GM19043 (cell line): ENCODE data around the gene FMO5.
"Not testable (repeated sequence)": the region's sequence is repeated elsewhere in the genome, so short reads cannot be mapped to it uniquely, and the experiment has no call there.

ENCODE experiments used
- ATAC-seq: cut with Tn5 transposase; IDR thresholded peaks from one replicate; pipeline ENCODE4 v1.9.1; 2021; ENCODE audit warnings: low read depth; ENCODE audit not compliant: unreplicated experiment

FMO5 gene

DNA sequence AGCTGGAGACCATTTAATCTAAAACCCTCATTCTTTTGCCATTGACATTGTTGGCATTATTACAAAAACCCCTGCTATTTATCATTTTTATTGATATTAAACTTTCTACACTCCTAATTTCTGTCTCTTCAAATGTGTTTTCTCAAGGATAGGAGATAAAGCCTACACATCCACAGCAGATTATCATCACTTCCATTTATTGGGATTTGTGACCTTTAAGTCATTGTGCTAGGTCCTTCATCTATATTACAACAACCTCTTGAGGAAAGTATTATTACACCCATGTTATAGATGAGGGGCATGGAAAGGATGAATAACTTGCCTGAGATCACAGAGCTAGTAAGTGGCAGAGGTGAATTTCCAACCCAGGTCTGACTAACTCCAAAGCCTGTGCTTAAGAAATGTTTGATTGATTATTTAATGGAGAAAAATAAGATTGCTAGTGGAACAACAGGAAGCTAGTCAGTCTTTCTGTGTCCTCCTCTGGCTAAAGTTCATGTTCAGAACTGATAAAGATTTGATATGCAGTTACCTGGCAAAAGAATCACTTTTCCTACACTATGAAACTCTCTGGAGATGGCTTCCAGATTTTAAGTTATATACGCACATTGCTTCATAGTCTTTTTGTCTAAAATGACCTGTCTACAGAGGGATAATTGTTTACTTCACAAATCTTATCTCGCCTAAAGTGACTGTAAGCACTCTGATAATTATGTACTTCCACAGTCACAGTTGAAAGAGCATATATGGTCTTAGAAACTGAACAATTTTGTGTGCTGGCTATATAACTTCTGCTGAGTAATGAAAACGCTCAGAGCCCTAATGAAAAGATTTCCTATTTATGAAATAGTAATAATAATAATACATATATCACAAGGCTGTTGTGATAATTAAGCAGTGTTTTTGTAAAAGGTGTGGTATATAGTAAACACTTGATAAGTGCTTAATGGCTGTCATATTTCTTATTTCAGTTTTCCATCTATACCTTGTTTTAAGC is 15.0 kb downstream of the FMO5 start:
- no peak for ATAC-seq

GRCh38 chr1:147208619-147209018 is 16.5 kb downstream of the FMO5 start:
- no peak for ATAC-seq

DNA sequence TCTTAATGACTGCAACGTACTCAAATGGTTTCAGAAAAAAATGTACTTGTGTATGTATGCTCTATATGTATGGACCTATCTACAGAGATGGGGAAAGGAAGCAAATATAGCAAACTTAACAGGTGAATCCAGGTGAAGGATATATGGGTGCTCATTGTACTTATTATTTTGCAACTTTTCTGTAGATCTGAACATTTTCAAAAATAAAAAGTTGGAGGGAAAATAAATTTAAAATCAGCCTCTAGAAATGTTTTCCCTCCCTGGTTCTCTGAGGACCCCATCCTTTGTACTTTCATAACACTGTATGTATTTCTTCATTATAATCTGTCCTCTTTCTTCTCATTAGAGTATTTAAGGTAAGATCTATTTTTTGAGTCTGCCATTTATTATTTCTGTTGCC is 17.9 kb downstream of the FMO5 start:
- ATAC-seq: no peak

- ATAC-seq: no peak
These were observed 21.1 kb downstream of the FMO5 start for GRCh38 chr1:147204080-147204479.

DNA sequence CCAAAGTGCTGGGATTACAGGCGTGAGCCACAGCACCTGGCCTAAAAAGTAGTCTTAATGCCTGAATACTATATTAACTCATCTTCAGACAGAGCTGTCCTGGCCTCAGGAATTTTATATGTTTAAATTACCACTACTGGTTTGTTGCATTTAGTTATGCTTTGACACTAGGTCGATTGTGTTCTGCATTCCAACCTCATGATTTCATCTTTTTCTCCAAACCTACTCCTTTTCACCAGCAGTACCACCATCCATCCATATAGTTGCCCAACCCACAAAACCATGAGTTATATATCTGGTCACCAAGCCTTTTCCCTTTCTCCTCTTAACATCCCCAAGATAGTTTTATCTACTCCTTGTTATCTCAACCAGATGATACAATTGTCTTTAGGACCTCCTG is 22.6 kb downstream of the FMO5 start:
- no peak for ATAC-seq

GRCh38 chr1:147201786-147202185 is 23.4 kb downstream of the FMO5 start:
- no peak for ATAC-seq

DNA sequence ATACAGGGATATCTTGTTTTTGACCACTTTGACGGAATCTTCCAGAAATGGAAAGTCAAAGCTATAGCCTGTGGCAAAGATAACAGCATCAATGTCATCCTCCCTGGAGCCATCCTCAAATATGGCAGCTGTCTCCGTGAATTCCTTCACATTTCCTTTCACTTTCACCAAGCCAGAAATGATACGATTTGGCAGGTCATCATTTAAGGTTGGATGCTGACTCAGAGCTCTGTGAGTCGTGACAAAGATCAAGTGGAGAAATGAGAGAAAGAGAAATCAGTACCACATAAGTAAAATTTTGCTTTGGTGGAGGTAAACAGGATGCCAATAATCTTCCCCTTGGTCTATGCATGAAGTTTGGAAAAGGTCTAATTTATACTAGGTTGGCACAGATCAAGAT is 23.9 kb downstream of the FMO5 start:
- ATAC-seq: no peak

DNA sequence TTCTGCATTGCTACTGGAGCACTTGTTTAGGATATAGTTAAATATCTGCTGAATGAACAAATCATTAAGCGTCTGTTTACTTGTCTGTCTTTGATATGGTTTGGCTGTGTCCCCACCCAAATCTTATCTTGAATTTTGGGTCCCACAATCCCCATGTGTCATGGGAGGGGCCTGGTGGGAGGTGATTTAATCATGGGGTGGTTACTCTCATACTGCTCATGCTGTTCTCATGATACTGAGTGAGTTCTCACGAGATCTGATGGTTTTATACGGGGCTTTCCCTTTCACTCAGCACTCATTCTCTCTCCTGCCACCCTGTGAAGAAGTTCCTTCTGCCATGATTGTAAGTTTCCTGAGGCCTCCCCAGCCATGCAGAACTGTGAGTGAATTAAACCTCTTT is 27.8 kb downstream of the FMO5 start:
- ATAC-seq: not testable (repeated sequence)

DNA sequence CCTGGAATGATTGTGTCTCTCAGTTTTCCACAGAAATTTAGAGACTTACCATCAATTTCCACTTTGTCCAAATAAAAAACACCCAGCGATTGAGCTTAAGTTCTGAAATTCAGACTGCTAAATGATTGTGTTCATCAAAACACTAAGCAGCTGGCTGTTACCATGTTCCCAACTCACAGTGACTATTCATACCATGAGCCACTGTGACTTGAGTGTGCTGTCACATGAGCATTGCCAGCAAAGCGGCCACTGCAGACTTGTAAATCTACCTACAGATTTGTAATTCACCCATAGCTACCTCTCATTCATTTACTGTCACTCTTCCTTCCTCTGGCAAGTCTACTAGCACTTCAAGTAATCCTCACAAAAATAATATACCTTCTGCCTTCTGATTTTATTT is 35.6 kb downstream of the FMO5 start:
- no peak for ATAC-seq

GRCh38 chr1:147185432-147185831 is 39.7 kb downstream of the FMO5 start:
- ATAC-seq: no peak

- no peak for ATAC-seq
These were observed 47.3 kb downstream of the FMO5 start for GRCh38 chr1:147177611-147178380.

GRCh38 chr1:147172168-147173016 is 52.7 kb downstream of the FMO5 start, which contains the start of gene PRKAB2:
Gene PRKAB2, minus strand, starts transcription at chr1:147172470. Its CDS starts 326 bp downstream, at chr1:147172144.
- ATAC-seq: peak; percentile 82

GRCh38 chr1:147171399-147172167 is 53.6 kb downstream of the FMO5 start:
- no peak for ATAC-seq

GRCh38 chr1:147169840-147170674 is 55.1 kb downstream of the FMO5 start:
- ATAC-seq: no peak

GRCh38 chr1:147169171-147169570 is 56.0 kb downstream of the FMO5 start:
- no peak for ATAC-seq

- no peak for ATAC-seq
These were observed 56.5 kb downstream of the FMO5 start for GRCh38 chr1:147168626-147169058.

DNA sequence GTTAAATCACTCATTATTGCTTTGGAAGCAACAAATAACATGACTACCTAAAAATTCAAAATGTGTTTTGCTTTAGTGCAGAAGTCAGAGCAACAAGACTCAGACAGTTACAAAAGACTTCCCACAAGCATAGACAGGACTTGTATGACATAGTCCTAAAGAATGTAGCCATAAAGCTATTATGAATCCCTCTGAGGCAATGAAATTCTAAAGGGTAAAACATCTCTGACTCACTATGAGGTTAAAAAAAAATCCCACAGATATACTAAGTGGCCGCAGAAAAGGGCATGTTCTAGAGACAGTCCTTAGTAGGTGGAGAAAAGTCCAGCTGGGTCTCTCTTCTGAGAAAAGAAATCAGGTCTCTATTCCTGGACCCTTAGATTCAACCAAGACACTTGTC is 57.8 kb downstream of the FMO5 start:
- ATAC-seq: no peak

DNA sequence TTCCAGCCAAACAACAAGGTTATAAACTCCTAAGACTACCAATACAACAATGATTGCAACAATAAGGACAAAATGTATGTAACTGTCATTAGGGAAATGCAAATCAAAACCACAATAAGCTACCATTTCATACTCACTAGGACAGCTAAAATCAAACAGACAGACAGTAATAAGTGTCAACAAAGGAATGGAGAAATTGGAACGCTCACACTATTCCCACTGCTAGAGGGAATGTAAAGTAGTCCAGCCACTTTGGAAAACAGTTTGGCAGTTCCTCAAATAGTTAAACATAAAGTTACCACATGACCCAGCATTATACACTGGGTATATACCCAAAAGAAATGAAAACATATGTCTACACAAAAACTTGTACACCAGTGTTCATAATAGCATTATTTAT is 62.1 kb downstream of the FMO5 start:
- no peak for ATAC-seq

GRCh38 chr1:147162093-147162492 is 63.0 kb downstream of the FMO5 start:
- ATAC-seq: no peak
